MM.1S (cell line): Measurements from ENCODE around the gene RHPN2.

ENCODE experiments used
- DNase-seq: peaks from one replicate; pipeline ENCODE4 v3.0.0-alpha.2; 2015
- H2AFZ ChIP-seq: fragments of 300-600 bp; sonication (generic); 2 replicates; pipeline ENCODE4 v1.6.0; 2016; ENCODE audit warnings: antibody characterized with exemption, low read length
- H3F3A ChIP-seq: fragments of 300-600 bp; sonication (generic); 2 replicates; pipeline ENCODE4 v1.6.1; 2016; ENCODE audit warnings: mild to moderate bottlenecking, antibody characterized with exemption, low read length, moderate library complexity, mixed read lengths; ENCODE audit not compliant: insufficient read depth
- H3K27ac ChIP-seq: fragments of 300-600 bp; sonication (generic); 2 replicates; pipeline ENCODE4 v1.5.1; 2016; ENCODE audit warnings: mild to moderate bottlenecking, low read length
- H3K27me3 ChIP-seq: fragments of 300-600 bp; sonication (generic); replicated peaks from 2 replicates; pipeline ENCODE4 v1.6.0; 2016; ENCODE audit warnings: low read length; ENCODE audit not compliant: insufficient read depth
- H3K36me3 ChIP-seq: fragments of 300-600 bp; sonication (generic); replicated peaks from 2 replicates; pipeline ENCODE4 v1.6.1; 2016; ENCODE audit warnings: mild to moderate bottlenecking, low read length, mixed read lengths; ENCODE audit not compliant: insufficient read depth
- H3K4me1 ChIP-seq: fragments of 300-600 bp; sonication (generic); 2 replicates; pipeline ENCODE4 v1.6.1; 2016; ENCODE audit warnings: low read length, mixed read lengths
- H3K4me2 ChIP-seq: fragments of 300-600 bp; sonication (generic); 2 replicates; pipeline ENCODE4 v1.6.0; 2016; ENCODE audit warnings: low read depth, low read length
- H3K4me3 ChIP-seq: fragments of 300-600 bp; sonication (generic); 2 replicates; pipeline ENCODE4 v1.5.1; 2016; ENCODE audit warnings: low read length, mixed read lengths
- H3K79me2 ChIP-seq: fragments of 300-600 bp; sonication (generic); 2 replicates; pipeline ENCODE4 v1.6.1; 2016; ENCODE audit warnings: mixed run types, low read length, mixed read lengths
- H3K9ac ChIP-seq: fragments of 300-600 bp; sonication (generic); 2 replicates; pipeline ENCODE4 v1.6.1; 2016; ENCODE audit warnings: low read length, mixed read lengths
- H3K9me2 ChIP-seq: fragments of 300-600 bp; sonication (generic); replicated peaks from 2 replicates; pipeline ENCODE4 v1.6.1; 2016; ENCODE audit warnings: mild to moderate bottlenecking, low read length, mixed read lengths; ENCODE audit not compliant: insufficient read depth
- H3K9me3 ChIP-seq: fragments of 300-600 bp; sonication (generic); replicated peaks from 2 replicates; pipeline ENCODE4 v1.6.1; 2016; ENCODE audit warnings: mild to moderate bottlenecking, low read length, mixed read lengths; ENCODE audit not compliant: insufficient read depth
- H4K20me1 ChIP-seq: fragments of 300-600 bp; sonication (generic); 2 replicates; pipeline ENCODE4 v1.6.1; 2016; ENCODE audit warnings: mild to moderate bottlenecking, low read length, moderate library complexity, mixed read lengths; ENCODE audit not compliant: insufficient read depth
- CTCF ChIP-seq: fragments of 300-600 bp; sonication (generic); IDR thresholded peaks from 2 replicates; pipeline ENCODE4 v1.5.1; 2016; ENCODE audit warnings: antibody characterized with exemption, low read length, mixed read lengths
- EZH2 ChIP-seq: fragments of 300-600 bp; sonication (generic); optimal IDR thresholded peaks from 2 replicates; pipeline ENCODE3; 2017; ENCODE audit warnings: low read depth, mild to moderate bottlenecking, antibody characterized with exemption, low read length, mixed read lengths
- EZH2phosphoT487 ChIP-seq: fragments of 300-600 bp; sonication (generic); IDR thresholded peaks from 2 replicates; pipeline ENCODE4 v1.6.1; 2018; ENCODE audit warnings: antibody characterized with exemption, low read length

Gene RHPN2

DNA sequence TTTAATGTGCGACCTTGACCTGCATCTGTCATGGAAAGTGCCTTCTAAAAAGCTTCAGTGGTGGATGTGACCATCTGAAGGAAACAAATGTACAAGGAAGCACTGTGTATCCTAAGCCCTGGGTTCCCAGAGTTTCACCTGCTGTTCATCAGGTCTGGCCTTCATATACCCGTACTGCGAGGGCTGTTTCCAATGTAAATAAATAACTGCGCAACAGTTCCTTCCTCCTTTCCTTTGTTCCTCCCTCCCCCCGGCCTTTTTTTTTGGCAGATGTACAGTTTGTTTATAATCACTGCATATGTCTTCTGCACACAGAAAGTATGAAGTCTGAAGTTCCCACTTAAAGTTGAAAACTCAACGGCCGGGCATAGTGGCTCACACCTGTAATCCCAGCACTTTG, 87.4 kb downstream of the RHPN2 start:
- no peaks in the 10 kb centered on the region for H3K27me3 ChIP-seq
- no peak overlapping the region for H3K4me2 ChIP-seq
- H3K27ac ChIP-seq: no peak overlapping the region
- H3K9me2 ChIP-seq: no peaks in the 10 kb centered on the region
- no peak overlapping the region for H3K4me3 ChIP-seq
- no peaks in the 10 kb centered on the region for H3K79me2 ChIP-seq
- H3K9ac ChIP-seq: no peak overlapping the region
- H4K20me1 ChIP-seq: no peaks in the 10 kb centered on the region
- H3K9me3 ChIP-seq: no peaks in the 10 kb centered on the region
- H3F3A ChIP-seq: no peaks in the 10 kb centered on the region
- no peak for TF ChIP-seq EZH2
- no peak for TF ChIP-seq EZH2phosphoT487
- no peak for TF ChIP-seq CTCF
- no peak for DNase-seq
- no peaks in the 10 kb centered on the region for H3K36me3 ChIP-seq
- H2AFZ ChIP-seq: no peak overlapping the region
- no peaks in the 10 kb centered on the region for H3K4me1 ChIP-seq

GRCh38 chr19:32976223-32976805, 88.4 kb downstream of the RHPN2 start:
- Histone ChIP-seq H3K9me3 (no peaks in the 10 kb centered on the region), H3K36me3 (no peaks in the 10 kb centered on the region), H3K27ac (no peak overlapping the region)

DNA sequence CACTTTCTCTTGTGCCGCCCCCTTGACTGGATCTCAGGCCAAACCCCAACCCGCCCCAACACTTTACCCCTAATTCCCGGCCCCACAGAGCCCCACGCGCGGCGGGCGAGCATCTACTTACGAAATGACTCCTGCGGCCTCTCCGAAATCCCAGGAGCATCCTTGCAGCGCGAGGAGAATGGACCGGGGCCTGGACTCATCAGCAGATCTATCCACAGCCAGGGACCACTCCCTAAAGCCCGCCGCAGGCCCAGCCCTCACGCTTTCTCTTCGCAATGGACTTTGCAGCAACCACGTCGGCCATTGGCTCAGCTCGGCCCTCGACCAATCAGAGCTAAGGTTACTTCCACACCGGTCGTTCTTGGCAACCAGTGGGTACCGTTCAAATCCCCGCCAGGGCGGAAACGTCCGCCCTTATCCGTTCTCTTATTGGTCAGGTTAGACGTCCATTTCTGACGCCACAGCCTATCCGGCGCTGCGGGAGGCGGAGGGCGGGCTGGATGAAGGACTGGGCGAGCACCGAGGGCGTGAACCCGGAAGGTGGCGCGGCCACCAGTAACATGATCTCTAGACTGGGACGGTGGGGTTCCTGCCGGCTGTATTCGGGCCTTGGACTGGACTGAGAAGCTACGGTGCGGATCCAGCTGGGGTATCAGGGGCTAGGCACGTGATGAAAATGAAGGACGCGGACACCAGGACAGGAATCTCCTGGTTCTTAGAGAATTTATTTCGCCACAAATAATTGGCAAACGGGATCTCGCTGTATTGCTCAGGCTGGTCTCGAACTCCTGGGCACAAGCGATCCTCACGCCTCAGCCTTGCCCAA, 92.8 kb downstream of the RHPN2 start, which contains the start of the genes CEP89 and FAAP24:
Gene CEP89 (minus strand): TSS at position 244 of the 826 bp plus-strand sequence. CDS start 84 bp downstream, at position 160.
Gene FAAP24 (plus strand): TSS at position 528 of the 826 bp plus-strand sequence. CDS start 955 bp downstream, outside the sequence.
- no peaks in the 10 kb centered on the region for H3K9me2 ChIP-seq
- DNase-seq: peak; percentile 99
- TF ChIP-seq CTCF (no peak), EZH2 (no peak), EZH2phosphoT487 (no peak)
- H3F3A ChIP-seq: no peaks in the 10 kb centered on the region
- no peaks in the 10 kb centered on the region for H3K4me1 ChIP-seq
- H2AFZ ChIP-seq: peak within 1 kb of the TSS; percentile 96
- H3K27me3 ChIP-seq: no peaks in the 10 kb centered on the region
- peak within 1 kb of the TSS; percentile 80 for H3K9ac ChIP-seq
- H4K20me1 ChIP-seq: no peaks in the 10 kb centered on the region
- no peaks in the 10 kb centered on the region for H3K9me3 ChIP-seq
- no peaks in the 10 kb centered on the region for H3K36me3 ChIP-seq
- H3K79me2 ChIP-seq: peaks cover 26% of the 10 kb centered on the region
- H3K27ac ChIP-seq: no peak within 1 kb of the TSS
- peak within 1 kb of the TSS; percentile 80 for H3K4me2 ChIP-seq
- H3K4me3 ChIP-seq: peak within 1 kb of the TSS; percentile 81

More at GRCh38 chr19:32976223-32976805, 88.4 kb downstream of the RHPN2 start:
- Histone ChIP-seq H3F3A (no peaks in the 10 kb centered on the region), H3K27me3 (no peaks in the 10 kb centered on the region), H2AFZ (no peak overlapping the region), H3K79me2 (peaks cover 4% of the 10 kb centered on the region), H3K4me1 (no peaks in the 10 kb centered on the region), H3K9me2 (no peaks in the 10 kb centered on the region), H3K4me3 (no peak overlapping the region), H3K4me2 (no peak overlapping the region), H3K9ac (no peak overlapping the region), H4K20me1 (no peaks in the 10 kb centered on the region)
- peak; percentile 73 for DNase-seq
- TF ChIP-seq EZH2 (no peak), CTCF (peak; percentile 77)
